GM19463 (cell line): Measurements from ENCODE around the gene EIF6.
A peak's percentile ranks its signal among the peaks of the same experiment; 100 is the strongest.

Source experiments
- ATAC-seq: cut with Tn5 transposase; IDR thresholded peaks from one replicate; pipeline ENCODE4 v1.9.1; 2021; ENCODE audit warnings: mild to moderate bottlenecking, moderate library complexity; ENCODE audit not compliant: unreplicated experiment

The EIF6 gene

DNA sequence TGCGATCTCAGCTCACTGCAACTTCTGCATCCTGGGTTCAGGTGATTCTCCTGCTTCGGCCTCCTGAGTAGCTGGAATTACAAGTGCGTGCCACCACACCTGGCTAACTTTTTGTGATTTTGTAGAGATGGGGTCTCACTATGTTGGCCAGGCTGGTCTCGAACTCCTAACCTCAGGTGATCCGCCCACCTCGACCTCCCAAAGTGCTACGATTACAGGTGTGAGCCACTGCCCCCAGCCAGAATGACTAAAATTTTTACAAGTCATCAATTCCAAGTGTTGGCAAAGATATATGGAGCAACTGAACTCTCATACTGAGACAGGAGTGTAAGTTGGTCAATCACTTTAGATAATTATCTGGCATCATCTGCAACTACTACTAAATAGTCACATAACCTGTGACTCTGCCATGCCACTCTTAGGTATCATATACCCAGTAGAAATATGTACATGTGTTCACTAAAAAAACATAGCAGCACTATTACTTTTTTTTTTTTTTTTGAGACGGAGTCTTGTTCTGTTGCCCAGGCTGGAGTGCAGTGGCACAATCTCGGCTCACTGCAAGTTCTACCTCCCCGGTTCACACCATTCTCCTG lies 3.0 kb downstream of the EIF6 start:
- ATAC-seq = no peak

DNA sequence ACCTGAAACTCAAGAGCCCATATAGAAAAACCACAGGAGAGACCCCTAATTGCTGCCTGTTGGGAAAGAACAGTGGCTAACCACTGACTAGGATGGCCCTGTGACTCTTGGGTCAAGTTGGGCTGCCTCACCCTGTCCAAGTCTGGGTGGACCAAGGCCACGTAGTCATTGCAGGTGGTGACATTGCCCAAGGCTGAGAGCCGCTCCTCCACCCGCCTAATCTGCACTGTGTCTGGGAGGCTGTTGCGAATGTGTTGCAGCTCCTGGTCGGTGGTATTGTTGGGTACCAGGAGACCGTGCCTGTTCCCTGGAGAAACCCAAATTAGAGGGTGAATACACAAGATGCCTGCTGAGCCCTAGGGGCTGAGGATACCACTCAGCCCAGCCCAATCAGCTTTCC lies 4.0 kb downstream of the EIF6 start:
- no peak for ATAC-seq

DNA sequence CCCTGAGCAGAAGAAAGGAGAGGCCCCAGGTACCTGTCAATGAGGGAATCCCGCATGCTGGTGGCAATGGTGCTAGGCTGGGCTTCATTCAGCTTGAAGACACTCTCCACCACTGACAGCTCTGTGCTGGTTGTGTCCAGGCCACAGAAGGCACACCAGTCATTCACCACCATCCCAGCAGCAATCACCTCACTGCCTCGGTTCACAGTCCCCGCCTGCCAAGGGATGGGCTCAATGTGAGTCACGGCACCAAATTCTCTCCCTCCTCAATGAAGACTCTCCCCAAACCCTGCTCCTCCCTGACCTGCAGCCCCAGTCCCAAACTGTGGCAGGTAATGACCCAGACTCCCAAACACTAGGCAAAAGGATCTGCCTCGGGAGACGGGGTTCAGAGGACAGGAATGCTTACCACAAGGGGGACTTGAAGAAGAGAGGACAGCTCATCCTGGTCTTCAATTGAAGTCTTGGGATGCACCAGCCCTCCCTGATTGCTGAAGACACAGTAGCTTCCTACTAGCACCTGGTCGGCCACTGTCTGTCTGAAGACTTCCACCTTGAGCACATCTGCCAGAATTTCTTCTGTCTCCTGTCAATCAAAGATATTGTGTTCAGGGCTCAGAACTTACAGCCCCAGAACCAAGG lies 4.9 kb downstream of the EIF6 start:
- no peak for ATAC-seq

DNA sequence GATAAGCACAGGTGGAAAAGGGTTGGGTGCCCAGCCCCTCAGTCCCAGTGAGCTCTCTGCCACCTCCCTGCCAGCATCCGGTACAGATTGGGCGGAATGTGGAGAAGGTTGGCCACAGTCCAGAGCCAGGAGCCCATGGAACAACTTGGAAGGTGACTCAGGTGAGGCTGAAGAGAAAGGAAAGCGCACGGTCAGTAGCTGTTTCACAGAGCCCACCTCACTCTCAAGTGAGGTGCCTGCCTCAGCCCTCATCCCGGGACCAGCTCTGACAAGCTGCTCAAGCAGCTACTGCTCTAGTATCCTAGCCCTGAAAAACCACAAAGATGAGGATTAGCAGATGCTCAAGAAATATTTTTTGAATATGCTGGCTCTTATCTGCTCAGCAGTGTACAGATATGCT lies 5.5 kb downstream of the EIF6 start:
- ATAC-seq = no peak

DNA sequence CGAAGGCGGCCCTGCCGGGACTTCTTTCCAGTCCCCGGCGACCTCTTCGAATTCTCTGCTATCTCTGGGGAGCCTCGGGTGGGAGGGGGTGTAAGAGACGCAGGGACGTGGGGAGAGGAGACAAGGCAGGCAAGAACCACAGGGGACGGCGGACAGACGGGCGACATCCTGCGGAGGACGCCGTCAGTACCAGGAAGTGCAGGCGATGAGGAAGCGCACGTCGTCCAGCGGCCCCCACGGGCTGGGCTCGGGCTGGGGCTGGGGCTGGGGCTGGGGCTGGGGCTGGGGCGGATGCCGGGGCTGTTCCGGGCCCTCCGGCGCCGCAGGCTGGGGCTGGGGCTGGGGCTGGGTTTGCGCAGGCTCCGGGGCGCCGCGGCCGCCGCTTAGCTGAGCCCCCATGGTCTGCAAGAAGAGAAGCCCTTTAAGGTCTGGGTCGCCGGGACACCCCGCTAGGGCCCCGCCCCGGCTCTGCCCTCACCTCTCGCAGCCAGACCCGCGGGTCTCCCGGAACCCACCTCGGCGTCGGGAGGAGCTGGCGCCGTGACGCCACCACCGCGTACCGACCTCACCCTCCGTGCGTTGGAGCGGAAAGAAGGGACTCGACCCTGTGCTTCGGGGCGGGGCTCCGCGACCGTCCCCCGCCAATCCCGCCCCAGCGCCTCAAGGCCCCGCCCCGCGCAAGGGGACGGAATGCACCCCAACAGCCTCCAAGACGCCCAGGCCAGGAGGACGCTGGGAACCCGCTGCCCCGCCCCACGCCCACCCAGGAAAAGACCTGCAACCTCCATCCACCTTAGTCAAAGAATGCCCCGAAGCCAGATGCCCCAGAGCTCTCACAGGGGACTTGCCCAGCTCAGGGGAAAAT lies 6.8 kb downstream of the EIF6 start, which contains the start of gene MMP24OS:
Gene MMP24OS (minus strand): TSS at position 592 of the 865 bp plus-strand sequence. CDS start 193 bp downstream, at position 399.
- ATAC-seq = peak; percentile 83

DNA sequence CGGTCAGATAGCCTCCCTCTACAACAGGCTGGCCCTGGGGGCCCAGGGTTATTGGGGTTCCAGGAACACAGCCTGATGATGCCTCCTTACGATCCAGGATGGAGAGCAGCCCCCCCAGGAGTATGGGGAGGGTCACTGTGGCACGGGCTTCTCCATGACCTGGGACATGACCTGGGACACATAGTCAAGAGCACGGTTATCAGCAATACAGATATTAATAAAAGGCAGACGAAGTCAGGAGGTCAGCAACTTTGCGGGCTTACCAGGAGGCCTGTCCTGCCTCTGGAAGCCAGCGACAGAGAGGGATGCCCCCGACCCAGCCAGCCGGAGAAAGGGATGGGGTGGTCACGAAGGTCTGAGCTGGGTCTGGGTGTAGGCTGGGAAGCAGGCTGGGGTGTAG lies 7.4 kb downstream of the EIF6 start:
- no peak for ATAC-seq

DNA sequence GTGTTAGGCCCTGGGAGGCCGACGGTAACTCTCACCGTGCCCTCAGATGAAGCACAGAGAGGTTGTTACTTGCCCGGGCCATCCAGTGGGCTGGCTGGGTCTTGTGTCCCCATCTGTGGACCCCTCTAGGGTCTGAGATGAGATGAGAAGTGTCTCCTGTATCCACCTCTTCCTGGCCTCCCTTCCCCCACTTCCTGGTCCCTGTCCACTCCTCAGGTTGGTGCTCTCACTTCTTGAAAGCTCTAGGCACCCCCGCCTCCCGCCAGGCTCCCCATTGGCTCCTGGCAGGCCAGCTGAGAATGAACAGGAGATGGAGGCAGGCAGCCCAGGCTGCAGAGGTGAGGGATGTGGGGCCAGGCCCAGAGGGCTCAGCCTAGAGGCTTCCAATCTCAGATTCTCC lies 8.2 kb downstream of the EIF6 start:
- ATAC-seq = no peak

DNA sequence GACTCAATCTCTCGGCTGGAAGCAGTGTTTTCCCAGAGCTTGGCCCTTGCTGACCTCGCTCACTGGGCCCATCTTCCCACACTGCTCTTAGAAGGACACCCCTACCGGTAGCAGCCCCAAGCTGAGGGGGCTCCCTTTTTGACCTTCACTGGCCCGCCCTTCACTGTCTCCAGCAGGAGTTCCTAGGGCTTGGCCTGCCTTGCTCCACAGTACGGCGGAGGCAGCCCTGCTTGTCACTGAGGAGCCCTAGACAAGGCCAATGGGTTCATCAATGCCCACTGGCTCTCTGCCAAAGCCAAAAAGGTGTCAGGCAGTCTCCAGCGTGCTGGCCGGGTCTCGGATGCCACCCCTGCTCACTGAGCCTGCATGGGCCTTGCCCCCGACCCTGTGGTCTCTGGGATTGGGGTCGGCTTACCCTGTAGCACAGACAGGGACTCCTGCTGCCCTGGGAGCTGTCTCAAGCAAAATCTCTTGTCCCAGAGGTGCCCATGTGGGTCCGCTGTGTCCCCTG lies 8.8 kb downstream of the EIF6 start:
- no peak for ATAC-seq

DNA sequence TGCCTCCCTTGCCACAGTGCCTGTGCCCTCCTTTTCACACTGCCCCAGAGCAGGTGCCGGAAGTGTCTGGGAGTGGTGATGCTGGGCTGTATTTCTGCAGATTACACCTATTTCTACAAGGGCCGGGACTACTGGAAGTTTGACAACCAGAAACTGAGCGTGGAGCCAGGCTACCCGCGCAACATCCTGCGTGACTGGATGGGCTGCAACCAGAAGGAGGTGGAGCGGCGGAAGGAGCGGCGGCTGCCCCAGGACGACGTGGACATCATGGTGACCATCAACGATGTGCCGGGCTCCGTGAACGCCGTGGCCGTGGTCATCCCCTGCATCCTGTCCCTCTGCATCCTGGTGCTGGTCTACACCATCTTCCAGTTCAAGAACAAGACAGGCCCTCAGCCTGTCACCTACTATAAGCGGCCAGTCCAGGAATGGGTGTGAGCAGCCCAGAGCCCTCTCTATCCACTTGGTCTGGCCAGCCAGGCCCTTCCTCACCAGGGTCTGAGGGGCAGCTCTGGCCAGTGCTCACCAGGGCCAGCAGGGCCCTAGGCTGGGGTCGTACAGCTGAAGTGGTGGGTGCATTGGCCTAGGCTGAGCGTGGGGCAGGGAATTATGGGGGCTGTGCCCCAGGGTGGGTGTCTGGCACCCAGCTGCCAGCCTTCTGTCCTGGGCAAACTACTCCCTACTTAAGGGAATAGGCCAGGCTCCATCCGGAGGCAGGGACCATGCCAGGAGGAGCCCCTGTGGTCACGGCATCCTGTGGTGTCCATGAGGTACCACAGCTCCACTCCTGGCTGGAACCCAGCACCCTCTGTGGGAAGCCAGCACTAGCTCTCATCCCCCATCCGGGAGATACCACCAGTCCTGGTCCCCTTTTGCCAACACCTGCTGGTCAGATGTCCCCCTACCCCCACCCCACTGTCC lies 10.1 kb downstream of the EIF6 start:
- ATAC-seq = no peak

DNA sequence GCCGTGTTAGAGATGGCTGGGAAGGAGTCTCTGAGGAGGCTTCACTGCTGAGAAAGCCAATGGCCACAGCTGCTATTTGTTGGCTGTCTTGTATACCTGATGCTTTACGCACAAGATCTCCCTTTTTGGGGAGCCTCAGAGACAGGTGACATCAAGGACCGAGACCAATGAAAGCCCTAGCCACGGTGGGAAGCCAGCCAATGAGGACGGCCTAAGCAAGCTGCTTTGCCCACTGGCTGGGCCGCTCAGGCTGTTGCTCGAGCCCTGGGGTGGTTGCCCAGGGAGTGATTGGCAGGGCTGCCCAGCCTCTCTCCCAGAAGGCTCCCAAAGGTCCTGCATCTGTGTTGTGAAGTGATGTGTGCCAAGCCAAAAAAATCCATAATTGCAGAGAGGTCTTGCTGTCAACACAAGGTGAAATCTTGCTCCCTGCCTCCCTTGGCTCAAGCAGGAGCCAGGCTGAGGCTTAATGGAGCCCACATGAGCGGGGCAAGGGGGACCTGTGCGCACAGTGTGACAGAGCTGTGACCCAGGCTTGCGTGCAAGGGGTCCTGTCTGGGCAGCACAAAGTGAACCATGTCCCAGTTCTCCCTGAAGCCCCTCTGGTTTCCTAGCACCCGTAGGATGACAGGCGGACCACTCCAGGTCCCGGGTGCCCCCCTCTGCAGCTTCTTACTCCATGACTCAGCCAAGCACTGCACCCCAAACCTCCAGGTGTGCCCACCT lies 11.0 kb downstream of the EIF6 start:
- no peak for ATAC-seq

DNA sequence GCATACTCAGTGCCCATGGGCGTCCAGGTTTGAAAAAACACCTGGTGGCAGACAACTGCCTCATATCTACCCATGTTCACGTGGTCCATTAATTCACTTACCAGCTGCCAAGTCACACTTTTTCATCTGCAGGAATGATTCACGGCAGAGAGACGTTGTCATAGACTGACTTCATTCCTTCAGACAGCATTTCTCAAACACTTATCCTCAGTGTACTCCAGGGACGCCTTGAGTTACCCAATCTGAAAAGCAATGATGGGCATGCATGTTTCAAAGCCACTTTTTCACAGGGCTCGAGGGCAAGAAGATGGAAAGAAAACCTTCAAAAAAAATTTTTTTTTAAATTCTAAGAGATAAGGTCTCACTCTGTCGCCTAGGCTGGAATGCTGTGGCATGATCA lies 12.7 kb downstream of the EIF6 start:
- no peak for ATAC-seq

DNA sequence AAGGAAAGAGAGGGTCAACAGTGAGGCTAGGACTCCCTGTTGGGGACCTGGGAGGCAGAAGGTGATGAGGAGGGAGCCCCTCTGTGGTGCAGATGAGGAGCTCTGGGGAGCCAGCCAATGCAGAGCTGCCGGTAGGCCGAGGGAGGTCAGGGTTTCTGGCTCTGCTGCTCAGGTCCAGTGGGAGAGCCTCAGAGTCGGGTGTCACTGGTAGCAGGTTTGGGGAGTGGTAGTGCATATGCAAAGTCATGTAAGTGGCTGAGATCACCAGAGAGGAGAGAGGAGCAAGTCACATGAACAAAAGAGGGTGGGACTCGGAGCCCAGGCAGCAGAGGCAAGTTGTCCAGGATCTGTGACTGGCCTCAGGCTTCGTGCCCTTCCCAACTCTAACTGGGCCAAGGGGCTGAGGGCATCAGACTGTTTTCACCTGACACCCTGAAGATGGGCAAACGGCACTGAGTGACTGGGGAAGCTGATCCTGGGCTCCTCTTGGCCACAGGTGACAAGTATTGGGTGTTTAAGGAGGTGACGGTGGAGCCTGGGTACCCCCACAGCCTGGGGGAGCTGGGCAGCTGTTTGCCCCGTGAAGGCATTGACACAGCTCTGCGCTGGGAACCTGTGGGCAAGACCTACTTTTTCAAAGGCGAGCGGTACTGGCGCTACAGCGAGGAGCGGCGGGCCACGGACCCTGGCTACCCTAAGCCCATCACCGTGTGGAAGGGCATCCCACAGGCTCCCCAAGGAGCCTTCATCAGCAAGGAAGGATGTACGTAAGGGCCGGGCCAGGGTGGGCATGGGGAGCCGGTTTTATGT lies 13.3 kb downstream of the EIF6 start:
- ATAC-seq = no peak

DNA sequence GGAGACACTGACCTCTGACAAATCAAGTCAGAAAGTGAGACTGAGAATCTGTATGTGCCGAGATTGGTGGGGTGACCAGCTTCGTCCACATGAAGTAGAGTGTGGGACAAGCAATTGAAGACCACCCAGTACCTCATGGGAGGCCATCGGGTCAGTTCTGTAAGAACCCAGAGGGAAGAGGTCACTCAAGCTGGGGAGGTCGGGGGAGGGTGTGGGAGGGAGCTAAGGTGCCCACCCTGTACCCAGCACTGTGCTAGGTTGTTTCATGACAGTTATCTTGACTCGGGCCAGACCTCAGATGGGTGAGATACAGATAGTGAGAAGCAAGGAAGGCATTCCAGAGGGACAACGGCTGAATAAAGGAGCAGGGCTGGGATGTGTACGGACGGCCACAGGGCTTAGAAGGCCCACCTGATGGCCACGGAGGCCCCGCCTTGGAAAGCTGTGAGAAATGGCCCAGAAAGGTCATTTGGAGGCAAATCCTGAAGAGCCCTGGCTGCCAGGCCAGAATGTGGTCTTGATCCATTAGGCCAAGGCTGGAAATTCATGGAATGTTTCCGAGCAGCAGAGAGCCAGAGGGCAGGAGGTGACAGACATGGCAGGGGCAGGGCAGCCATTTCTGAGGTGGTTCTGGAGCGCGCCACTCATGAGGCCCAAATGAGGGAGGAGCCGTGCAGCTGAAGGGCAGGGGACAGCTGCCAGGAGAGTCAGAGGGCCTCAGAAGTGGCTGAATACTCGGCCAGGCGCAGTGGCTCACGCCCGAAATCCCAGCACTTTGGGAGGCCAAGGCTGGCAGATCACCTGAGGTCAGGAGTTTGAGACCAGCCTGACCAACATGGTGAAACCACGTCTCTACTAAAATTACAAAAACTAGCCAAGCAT lies 14.3 kb downstream of the EIF6 start:
- ATAC-seq = no peak

DNA sequence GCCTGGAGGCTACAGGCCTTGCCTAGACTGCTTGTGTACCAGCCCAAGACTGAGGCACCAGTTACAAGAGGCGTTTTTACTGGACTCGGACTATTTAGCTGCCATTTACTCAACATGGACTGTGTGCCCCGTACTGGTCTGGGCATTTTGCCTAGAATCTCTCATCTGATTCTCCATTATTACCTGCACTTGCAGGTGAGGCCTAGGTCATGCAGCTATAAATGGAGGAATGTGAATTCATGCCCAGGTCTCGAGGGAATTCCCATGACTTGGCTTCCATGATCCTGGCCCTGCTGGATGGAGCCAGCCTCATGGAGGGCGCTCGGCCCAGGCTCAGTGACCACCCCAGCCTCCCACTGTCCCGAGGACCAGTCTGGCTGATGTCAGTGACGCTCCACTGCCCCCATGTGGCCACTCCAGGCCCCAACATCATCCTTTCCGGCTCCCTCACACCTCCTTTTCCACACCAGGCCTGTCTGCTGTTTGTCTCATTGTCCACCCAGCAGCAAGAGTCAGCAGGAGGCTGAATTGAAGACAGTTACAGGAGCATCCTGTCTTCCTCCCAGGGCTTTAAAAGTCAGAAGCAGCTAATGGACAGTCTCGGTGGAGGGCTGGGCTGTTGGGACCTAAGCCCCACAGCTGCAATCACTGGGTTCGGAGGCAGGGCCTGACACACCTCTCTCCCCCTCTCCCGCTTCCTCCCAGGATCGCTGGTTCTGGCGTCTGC lies 15.4 kb downstream of the EIF6 start:
- ATAC-seq = no peak

DNA sequence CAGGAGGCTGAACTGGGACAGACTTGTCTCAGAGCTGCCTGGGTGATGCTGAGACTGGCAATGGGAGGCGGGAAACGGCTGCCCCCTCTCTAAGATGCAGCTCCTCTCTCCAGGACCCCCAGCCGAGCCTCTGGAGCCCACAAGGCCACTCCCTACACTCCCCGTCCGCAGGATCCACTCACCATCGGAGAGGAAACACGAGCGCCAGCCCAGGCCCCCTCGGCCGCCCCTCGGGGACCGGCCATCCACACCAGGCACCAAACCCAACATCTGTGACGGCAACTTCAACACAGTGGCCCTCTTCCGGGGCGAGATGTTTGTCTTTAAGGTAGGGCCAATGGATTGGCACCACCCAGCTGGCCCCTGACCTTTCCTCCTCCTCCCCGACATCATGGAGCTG lies 17.5 kb downstream of the EIF6 start:
- ATAC-seq = no peak

DNA sequence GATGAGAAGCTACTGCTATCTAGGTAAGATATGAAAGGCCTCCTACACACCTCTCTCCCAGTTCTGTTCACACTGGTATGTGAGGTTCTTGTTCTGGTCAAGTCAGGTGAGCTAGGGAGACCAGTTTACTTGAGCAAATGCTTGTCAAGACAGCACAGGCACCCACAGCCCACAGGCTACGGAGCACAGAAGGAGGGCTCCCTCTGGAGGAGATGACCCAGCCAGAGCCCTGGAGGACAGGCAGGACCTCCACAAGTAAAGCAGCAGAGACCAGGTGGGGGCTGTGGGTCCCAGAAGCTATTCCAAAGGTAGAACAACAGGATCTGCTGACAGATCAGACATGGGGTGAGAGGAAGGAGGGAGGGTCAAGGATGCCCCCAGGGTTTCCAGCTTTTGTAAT lies 19.8 kb downstream of the EIF6 start:
- ATAC-seq = no peak

DNA sequence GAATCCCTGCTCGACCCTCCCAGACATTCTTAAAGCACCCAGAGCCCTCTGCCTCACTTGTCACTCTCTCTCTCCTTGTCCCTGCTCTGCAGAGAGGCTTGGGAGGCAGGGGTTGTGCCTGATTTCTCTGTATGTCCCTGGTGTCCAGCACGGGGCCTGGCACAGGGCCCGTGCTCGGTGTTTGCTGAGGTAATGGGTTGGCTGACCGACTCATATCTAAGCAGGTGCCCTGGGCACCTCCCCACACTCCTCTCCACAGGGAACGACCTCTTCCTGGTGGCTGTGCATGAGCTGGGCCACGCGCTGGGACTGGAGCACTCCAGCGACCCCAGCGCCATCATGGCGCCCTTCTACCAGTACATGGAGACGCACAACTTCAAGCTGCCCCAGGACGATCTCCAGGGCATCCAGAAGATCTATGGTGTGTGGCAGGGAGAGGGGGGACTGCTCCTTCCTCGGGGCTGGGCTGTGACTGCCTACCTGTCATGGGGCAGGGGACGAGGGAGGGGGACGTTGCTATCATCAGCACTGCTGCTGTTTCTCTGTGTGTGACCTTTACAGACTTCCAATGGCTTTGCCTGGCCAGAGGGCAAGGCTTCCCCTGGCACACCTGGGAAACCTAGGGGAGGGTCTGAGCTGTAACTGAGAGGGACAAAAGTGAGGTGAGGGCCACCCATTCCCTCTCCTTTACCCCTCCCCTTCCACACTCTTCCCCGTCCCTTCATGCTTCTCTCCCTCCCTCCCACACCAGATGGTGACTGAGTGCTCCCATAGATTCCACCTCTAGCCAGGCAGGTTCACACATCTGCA lies 20.8 kb downstream of the EIF6 start:
- ATAC-seq = no peak
